KOPT-K1 (cell line): ENCODE results near the gene TBRG4.
"Not testable (repeated sequence)": the region's sequence is repeated elsewhere in the genome, so short reads cannot be mapped to it uniquely, and the experiment has no call there.

ENCODE experiments used
- H3K27ac ChIP-seq: fragments of 200-600 bp; sonication (generic); 2 replicates; pipeline ENCODE4 v1.5.1; 2016; ENCODE audit warnings: antibody characterized with exemption, mild to moderate bottlenecking, low read depth, low read length; ENCODE audit not compliant: poor library complexity, severe bottlenecking
- H3K36me3 ChIP-seq: fragments of 200-600 bp; sonication (generic); 2 replicates; pipeline ENCODE4 v1.5.1; 2017; ENCODE audit warnings: antibody characterized with exemption, mild to moderate bottlenecking, low read length, moderate library complexity; ENCODE audit not compliant: insufficient read depth
- H3K9me3 ChIP-seq: fragments of 200-600 bp; sonication (generic); 2 replicates; pipeline ENCODE4 v1.5.1; 2017; ENCODE audit warnings: antibody characterized with exemption, low read length, mild to moderate bottlenecking; ENCODE audit not compliant: insufficient read depth, poor library complexity, severe bottlenecking

The TBRG4 gene

GRCh38 chr7:45130910-45131309, 19.4 kb upstream of the TBRG4 start:
- Histone ChIP-seq H3K9me3 (no peaks in the 10 kb centered on the region), H3K36me3 (no peaks in the 10 kb centered on the region), H3K27ac (no peak overlapping the region)

DNA sequence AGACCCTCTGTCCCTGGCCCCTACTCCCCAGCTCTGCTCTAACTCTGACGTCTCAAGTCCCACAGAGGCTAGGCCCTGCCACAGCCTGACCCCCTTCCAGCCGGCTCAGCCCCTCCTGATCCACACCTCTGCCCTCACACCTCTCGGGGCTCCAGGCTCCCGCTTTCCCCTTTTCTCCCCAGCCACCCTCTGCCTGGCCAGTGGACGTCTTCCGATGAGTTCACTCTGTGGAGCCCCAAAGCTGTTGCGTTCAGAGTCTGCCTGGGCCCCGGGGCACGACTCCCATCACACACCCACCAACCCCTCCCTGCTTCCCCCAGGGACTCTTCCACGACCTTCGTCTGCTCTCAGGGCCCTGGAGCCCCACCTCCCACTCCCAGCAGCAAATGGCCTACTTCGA, 18.4 kb upstream of the TBRG4 start:
- no peaks in the 10 kb centered on the region for H3K9me3 ChIP-seq
- H3K36me3 ChIP-seq, result no peaks in the 10 kb centered on the region
- H3K27ac ChIP-seq, result no peak overlapping the region

DNA sequence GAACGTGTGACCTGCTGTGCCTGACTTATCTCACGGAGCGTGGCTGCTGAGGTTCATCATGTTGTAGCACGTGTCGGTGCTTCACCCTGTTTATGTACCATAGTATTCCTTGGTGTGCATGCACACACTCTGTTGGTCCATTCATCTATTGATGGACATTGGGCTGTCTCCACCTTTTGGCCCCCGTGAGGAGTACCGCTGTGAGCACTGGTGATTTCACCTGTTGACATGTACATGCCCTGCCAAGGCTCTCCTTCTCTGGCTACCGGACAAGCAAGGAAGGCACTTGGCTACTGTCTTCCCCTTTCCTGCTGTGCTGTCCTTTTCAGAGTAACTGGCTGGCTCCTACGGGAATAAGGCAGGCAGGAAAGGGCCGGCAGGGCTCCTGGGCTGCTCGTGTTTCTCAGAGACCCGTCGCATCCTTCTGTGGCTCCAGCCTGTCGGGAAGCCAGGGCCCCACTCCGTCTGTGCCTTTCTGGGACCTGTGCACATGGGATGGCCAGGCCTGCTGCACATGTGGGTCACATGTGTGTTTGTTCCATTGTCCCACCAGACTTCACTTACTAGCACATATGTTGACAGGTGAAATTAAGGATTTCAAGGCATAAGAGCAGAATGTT, 17.8 kb upstream of the TBRG4 start:
- no peak overlapping the region for H3K27ac ChIP-seq
- H3K36me3 ChIP-seq, result no peaks in the 10 kb centered on the region
- H3K9me3 ChIP-seq, result no peaks in the 10 kb centered on the region

DNA sequence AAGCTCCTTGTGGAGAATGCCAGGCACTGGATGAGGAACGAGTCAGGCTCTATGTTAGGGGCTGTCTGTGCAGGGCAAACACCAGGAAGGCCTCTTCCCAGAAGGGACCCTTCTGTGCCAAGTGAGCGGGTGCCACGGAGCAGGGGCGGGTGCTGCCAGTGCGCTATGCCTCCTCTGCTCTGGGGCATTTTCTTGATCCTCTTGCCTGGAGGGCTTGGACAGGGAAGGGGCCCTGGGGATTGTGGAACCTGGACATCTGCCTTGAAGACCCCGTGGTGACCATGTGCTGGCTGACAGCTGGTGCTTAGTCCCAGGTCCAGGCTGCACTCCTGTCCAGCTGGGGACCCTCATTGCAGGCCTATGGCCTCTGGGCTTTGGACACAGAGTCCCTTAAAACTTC, 15.4 kb upstream of the TBRG4 start:
- no peaks in the 10 kb centered on the region for H3K36me3 ChIP-seq
- no peaks in the 10 kb centered on the region for H3K9me3 ChIP-seq
- H3K27ac ChIP-seq, result no peak overlapping the region

- no peak overlapping the region for H3K27ac ChIP-seq
- H3K36me3 ChIP-seq, result no peaks in the 10 kb centered on the region
- H3K9me3 ChIP-seq, result no peaks in the 10 kb centered on the region
Measured at GRCh38 chr7:45126201-45126600, 14.7 kb upstream of the TBRG4 start.

DNA sequence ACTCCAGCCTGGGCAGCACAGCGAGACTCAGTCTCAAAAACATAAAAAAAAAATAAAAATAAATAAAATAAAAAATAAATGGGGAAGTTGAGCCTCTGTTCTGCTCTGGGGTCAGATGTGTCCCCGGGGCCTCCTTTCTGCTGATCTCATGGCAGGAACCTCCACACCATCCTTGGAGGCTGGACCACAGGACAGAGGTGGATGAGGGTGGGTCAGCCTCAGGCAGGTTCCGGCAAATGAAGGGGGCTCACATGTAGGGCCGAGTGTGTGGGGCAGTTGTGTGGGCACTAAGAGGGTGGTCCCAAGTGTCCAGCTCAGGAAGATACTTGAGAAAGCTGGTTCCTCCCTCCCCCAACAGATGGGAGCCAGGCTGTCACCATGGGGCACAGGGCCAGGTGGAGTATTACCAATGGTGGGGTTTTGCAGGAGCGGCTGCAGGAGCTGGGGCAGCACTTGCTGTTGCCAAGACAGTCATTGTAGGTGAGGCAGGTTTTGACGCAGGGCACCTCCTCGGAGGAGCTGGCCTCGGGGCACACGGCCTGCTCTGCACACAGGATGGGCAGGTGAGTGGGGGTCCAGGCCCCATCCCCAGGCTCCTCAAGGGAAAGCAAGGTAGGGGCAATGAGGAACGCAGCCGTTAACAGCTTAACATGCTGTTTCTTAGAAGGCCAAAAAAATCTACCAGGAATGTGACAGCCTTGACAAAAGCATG, 13.9 kb upstream of the TBRG4 start:
- H3K27ac ChIP-seq, result no peak overlapping the region
- H3K9me3 ChIP-seq, result no peaks in the 10 kb centered on the region
- no peaks in the 10 kb centered on the region for H3K36me3 ChIP-seq

DNA sequence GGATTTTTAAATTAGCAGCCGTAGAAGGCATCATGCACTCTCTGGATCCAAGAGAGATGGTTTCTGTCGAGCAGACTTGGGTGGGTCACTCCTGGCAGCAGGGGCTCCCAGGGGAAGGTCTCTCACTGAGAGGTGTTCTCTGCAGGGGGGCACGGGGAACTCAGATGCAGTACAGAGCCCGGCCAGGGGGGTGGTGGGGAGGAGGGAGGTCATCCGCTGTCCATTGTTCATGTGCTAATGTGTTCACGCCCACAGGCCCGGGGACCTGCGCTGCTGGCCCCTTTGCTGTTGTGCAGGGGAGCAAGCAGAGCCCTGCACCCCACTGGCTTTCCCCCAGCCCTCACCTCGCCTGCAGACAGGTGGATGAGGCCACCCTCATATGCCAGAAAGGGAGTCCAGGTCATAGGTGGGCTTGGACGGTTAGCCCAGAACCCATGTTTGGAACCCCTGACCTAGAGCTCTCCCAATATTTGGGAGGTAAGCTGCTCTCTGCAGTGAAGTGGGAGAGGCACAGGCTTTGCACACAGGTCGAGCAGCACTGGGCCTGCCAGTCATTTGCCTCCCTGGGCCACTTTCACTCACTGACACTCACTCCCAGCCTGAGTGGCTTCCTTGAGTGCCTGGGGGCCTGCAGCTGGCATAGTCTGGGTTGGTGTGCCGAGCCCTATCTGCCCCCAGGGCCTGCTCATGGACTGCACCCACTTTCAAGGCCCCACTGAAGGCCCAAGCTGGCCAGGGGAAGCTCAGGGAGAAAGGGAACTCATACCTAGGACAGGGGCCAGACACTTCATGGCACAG, 12.6 kb upstream of the TBRG4 start:
- Histone ChIP-seq H3K27ac (no peak overlapping the region), H3K9me3 (no peaks in the 10 kb centered on the region), H3K36me3 (no peaks in the 10 kb centered on the region)

GRCh38 chr7:45122975-45123860, 11.7 kb upstream of the TBRG4 start:
- H3K36me3 ChIP-seq, result no peaks in the 10 kb centered on the region
- H3K9me3 ChIP-seq, result no peaks in the 10 kb centered on the region
- H3K27ac ChIP-seq, result peak overlapping the region; percentile 5

DNA sequence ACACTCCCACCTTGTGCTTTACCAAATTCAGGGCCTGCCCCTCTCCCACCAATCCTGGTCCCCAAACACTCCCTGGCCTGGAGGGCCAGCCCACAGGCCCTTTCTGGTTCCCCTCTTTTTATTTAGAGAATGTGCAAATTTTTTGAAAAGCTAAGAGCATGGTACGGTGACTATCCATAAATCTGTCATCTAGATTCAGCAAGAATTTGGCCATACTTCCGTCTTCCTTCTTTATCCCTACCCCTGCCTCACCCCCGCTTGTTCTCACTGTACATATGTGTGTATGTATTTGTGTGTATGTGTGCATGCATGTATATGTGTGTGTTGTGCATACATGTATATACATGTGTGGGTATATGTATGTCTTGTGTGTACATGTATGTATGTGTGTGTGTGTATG, 8.1 kb upstream of the TBRG4 start:
- Histone ChIP-seq H3K9me3 (no peaks in the 10 kb centered on the region), H3K27ac (no peak overlapping the region), H3K36me3 (no peaks in the 10 kb centered on the region)

DNA sequence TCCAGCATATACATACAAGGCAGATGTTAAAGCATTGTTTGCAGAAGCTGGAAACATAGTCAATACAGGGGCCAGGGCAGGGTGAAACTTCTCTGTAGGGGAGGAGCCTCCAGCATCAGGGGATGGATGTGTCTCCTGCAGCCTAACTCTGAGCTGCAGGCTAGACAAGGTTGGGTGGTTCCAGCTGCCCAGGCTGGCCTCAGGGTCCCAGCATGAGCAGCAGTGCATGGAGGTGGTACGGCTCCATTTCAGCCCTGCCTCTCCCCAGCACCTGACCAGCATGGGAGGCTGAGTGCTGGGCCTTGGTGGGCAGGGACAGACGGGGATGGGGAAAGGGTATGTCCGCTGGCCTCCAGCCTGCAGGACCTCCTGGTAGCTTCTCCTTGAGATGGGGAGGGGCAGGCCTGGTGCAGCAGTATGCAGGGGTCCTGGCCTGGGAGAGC, 7.4 kb upstream of the TBRG4 start:
- Histone ChIP-seq H3K9me3 (no peaks in the 10 kb centered on the region), H3K36me3 (no peaks in the 10 kb centered on the region), H3K27ac (no peak overlapping the region)

GRCh38 chr7:45118292-45118691, 6.8 kb upstream of the TBRG4 start:
- H3K27ac ChIP-seq, result no peak overlapping the region
- no peaks in the 10 kb centered on the region for H3K36me3 ChIP-seq
- no peaks in the 10 kb centered on the region for H3K9me3 ChIP-seq

GRCh38 chr7:45117582-45117981, 6.1 kb upstream of the TBRG4 start:
- Histone ChIP-seq H3K9me3 (no peaks in the 10 kb centered on the region), H3K27ac (no peak overlapping the region), H3K36me3 (no peaks in the 10 kb centered on the region)

- H3K27ac ChIP-seq, result no peak overlapping the region
Measured at GRCh38 chr7:45116048-45116447, 4.6 kb upstream of the TBRG4 start.

DNA sequence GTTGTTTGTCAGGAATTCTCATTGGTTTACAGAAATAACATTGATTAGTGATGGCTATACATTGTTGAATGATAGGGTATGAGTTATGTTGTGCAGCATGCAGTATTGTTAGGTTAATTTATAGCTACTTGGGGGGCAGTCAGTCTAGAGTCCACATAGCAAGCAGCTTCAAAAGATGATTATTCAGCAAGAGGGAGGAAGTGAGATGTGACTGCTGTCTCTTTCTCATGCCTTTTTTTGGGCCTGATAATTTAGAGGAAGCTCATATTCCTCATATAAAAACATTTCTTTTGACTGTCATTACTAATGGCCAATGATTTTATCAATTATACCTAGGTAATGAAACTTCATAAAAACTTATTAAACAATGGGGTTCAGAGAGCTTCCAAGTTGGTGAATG, 3.4 kb upstream of the TBRG4 start:
- H3K36me3 ChIP-seq, result peaks cover 3% of the 10 kb centered on the region; the same call in 1 of the 2 replicates
- H3K9me3 ChIP-seq, result no peaks in the 10 kb centered on the region
- H3K27ac ChIP-seq, result no peak overlapping the region

More at GRCh38 chr7:45116048-45116447, 4.6 kb upstream of the TBRG4 start:
- Histone ChIP-seq H3K9me3 (no peaks in the 10 kb centered on the region), H3K36me3 (no peaks in the 10 kb centered on the region)

DNA sequence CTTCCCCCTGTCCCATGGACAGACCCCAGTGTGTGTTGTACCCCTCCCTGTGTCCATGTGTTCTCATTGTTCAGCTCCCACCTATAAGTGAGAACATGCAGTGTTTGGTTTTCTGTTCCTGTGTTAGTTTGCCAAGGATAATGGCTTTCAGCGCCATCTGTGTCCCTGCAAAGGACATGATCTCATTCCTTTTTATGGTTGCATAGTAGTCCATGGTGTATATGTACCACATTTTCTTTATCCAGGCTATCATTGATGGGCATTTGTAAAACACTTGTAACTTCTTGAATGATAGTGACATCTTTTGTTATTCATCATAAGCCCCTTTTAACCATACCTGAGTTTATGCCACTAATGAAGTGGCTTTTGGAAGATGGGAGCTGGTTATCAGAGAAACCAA, 2.8 kb upstream of the TBRG4 start:
- not testable (repeated sequence) for H3K9me3 ChIP-seq, H3K36me3 ChIP-seq, H3K27ac ChIP-seq
